ENCODE data around the gene TEX19.
"Not testable (repeated sequence)": the region's sequence is repeated elsewhere in the genome, so short reads cannot be mapped to it uniquely, and the experiment has no call there.

TEX19 gene

DNA sequence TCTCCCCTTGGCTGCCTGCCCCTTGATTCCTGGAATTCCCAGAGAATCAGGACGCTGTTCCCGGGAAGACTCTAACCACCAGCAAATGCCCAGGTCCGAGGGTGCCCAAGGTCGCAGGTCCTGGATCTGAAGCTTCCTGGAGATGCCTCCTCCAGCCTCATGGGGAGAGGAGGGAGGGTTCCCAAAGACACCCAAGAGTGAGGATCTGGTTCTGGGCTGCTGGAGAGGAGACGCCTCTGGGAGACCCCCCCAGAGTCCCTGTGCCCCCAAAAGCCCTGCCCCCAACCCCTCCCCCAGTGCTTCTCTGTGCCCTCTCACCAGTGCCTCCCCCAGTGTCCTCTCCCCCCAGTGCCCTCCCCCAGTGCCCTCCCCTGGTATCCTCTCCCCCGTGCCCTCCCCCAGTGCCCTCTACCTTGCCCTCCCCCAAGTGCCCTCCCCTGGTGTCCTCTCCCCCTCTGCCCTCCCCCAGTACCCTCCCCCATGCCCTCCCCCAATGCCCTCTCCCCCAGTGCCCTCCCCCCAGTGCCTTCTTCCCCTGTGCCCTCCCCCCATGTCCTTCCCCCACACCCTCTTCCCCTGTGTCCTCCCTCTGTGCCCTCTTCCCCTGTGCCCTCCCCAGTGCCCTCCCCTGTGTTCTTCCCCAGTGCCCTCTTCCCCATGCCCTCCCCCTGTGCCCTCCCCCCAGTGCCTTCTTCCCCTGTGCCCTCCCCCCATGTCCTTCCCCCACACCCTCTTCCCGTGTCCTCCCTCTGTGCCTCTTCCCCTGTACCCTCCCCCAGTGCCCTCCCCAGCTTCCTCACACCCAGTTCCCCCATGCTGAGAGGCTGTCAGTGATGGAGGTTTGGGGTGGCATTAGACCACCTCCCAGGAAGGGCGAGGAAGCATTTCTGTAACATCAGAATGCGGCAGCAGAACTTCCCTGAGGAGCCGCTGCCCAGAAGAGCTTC is 19.1 kb upstream of the TEX19 start:
- DNase-seq: no peak

DNA sequence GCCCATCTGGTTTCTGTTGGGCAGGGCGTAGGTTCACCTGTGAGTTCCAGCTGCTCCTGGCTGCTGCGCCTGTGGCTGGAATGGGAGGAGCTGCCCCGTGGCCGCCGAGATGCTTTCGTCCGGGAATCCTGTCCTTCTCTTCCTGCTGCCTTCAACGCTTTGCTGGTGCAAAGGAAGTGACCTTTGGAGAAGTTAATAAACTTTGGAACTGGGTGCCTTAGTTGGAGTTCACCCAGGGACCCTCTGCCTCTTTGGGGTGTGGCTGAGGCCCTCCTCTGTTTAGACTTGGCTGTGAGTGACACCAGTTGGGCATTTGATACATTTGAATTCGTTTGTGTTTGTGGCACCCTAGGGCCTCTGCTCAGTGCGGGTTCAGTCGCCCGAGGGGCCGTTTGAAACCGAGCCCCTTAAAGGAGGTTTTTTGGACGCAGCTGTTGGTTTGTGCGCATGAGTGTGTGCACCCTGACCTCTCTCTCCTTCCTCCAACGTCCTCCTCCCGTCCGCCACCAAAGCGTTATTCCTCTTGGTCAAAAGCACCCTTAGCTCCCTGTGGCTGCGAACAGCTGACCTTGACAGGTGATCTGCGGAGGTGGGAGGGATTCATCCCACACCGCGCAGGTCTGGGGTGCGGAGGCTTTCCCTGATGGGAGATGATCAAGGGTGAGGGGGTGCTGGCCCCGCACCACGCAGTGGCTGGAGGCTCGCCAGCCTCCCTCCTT is 16.5 kb upstream of the TEX19 start:
- no peak for DNase-seq

DNA sequence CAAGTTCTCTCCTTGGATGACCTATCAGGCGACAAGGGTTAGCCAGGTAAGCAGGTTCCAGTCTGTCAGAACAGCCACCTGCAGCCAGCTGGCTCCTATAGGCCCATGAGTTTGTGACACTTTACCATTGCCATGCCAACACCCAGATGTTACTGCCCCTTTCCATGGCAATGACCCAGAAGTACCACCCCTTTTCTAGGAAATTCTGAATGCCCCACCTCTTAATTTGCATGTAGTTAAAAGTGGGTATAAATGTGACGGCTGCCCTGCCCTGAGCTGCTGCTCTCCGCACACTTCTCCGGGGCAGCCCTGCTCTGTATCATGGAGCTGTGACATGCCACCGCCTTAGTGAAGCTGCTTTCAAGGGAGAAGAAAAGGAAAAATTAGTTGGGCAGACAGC is 15.5 kb upstream of the TEX19 start:
- DNase-seq: no peak

DNA sequence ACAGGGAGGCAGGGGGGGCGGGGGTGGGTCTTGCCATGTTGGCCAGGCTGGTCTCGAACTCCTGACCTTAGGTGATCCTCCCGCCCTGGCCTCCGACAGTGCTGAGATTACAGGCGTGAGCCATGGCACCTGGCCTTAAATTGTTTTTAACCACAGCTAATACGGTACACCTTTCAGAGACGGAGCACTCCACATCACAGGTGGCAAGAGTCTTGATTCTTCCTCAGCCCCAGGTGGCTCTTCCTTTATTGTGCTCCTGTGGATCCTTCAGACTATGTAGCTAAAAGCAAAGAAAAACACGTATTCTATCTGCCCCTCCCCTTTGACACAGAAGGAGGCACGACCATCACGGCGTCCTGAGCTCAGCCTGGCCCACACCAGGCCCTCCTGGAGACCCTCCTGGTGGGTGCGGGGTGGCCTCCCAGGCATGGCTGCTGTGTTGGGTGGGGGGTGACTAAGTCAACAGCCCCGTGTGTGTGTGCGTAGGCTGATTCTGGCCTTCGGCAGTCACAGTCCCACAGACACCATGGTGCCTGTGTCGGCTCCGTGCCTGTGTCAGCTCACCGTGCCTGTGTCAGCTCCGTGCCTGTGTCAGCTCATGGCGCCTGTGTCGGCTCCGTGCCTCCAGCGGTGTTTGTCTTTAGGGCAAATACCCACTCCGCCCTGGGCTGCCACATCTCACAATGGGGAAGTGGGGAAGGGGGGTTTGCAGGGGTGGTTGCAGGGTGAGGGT is 14.7 kb upstream of the TEX19 start:
- no peak for DNase-seq

DNA sequence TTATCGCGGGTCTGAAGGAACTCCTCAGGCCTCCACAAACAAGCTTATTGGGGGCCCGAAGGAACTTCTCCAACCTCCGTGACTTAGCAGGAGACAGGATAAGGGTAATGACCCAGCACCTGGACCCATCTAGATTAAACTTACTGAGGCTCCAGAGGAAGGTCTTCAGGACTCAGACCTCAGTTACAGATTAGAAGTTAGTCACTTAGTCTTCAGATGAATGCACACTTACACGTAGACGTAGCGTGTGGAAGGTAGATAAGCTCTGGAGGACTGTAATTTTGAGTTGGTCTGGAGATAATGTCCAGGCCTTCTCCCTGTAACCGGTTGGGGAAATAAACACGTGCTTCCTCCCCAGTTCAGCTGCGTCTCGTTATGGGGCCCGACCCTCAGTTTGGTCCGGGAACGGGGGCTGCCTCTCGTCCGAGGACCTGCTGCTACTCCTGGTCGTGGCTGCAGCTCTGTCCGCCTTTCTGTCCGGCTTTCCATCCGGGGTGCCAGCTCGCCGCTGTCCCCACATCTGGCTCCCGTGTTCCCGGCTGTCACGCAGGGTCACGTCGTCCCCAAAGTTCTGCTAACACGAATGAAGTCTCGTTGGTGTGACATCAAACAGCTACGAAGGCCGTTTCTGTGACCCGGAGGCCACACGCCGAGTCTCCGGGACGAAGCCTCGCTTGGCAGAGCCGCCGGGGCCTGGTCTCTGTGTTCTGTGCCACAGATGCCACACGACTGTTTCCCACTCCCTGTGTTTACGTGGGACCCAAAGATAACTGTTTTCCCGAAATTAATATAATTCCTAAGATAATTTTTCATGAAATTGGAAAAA is 13.7 kb upstream of the TEX19 start:
- no peak for DNase-seq

DNA sequence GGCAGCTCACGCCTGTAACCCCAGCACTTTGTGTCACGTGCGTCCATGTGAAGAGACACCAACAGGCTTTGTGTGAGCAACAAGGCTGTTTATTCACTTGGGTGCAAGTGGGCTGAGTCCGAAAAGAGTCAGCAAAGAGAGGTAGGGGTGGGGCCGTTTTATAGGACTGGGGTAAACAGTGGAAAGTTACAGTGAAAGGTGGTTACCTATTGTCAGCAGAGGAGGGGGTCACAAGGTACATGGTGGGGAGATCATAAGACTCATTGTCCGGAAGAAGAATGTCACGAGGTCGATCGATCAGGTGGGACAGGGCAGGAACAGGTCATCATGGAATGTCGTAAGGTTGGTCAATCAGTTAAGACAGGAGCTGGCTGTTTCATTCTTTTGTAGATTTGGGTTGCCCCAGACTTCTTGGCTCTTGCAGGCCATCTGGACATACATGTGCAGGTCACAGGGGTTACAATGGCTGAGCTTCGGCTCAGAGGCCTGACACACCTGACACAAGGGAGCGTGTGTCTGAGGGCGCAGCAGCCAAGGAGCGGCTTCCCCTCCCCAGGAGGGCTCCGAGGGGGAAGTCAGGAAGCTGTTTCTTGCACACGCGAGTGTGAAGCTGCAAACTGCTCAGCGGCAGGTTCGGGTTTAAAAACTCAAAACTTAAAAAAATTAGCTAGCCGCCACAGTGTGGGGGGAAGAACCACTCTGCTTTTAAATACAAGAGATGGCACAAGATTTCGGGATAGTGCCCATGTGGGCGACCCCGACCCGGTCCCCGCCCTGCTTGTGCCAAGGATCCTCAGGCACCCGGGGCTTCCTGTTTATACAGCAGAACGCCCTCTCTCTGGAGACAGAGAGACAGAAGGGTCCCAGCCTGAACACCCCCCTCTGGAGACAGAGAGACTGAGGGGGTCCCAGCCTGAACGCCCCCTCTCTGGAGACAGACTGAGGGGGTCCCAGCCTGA is 12.4 kb upstream of the TEX19 start:
- no peak for DNase-seq

DNA sequence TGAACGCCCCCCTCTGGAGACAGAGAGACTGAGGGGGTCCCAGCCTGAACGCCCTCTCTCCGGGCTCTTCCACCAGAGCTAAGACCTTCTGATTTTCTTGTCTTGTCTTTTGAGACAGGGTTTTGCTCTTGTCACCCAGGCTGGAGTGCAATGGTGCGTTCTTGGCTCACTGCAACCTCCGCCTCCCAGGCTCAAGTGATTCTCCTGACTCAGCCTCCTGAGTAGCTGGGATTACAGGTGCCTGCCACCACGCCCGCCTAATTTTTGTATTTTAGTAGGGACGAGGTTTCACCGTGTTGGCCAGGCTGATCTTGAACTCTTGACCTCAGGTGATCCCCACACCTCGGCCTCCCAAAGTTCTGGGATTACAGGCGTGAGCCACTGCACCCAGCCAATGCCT is 11.1 kb upstream of the TEX19 start:
- DNase-seq: not testable (repeated sequence)

DNA sequence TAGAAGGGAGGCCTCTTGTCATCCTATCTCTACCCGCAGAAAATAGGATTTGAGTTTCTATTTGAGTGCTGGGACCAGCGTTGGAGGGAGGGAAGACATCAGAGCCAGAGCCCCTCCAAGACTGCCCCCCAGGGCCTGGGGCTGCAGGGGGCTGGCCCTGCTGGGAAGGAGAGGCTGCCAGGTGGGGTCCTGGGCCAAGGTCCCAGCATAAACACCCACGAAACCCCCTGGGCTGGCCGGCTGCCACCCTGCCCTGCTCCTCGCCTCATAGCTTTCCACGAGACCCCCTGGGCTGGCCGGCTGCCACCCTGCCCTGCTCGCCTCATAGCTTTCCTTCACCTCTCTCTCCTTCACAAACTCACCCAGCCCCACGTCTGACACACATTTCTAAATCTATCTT is 10.6 kb upstream of the TEX19 start:
- DNase-seq: no peak

DNA sequence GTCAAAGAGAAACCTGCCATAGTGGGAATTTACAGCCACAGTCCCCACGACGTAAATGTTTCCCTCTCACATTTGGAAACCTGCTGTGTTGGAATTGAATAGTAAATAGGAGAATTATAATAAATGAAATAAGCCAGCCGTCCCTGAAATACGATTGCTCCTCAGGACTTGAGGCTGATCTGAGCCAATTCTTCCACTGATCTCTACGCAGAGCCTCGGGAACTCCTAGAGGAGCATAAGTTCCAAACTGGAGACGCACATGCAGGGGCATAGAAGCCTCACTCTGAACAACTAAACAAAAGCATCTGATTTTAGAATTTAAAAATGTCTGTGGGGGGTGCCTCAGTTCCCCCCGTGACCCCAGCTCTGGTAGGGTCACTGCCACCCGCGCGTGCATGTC is 10.2 kb upstream of the TEX19 start:
- no peak for DNase-seq

DNA sequence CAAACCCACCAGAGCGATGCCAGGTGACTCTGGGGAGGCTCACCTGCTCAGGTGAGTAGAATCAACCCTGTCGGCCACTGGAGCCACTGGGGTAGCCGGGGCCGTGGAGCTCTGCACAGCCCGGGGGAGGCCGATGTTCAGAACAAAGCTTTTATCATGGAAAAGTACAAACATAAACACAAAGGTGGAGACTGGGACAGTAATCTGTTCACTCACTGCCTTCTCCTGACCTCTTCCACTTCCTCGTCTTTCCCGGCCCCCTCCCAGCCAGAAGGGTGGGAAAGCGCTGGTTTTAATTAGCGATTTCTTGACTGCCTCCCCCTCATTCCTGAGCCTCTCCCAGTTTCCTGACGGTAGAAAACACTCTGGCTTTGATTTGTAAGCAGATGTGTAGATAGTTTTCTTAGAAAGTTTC is 9.8 kb upstream of the TEX19 start:
- no peak for DNase-seq

DNA sequence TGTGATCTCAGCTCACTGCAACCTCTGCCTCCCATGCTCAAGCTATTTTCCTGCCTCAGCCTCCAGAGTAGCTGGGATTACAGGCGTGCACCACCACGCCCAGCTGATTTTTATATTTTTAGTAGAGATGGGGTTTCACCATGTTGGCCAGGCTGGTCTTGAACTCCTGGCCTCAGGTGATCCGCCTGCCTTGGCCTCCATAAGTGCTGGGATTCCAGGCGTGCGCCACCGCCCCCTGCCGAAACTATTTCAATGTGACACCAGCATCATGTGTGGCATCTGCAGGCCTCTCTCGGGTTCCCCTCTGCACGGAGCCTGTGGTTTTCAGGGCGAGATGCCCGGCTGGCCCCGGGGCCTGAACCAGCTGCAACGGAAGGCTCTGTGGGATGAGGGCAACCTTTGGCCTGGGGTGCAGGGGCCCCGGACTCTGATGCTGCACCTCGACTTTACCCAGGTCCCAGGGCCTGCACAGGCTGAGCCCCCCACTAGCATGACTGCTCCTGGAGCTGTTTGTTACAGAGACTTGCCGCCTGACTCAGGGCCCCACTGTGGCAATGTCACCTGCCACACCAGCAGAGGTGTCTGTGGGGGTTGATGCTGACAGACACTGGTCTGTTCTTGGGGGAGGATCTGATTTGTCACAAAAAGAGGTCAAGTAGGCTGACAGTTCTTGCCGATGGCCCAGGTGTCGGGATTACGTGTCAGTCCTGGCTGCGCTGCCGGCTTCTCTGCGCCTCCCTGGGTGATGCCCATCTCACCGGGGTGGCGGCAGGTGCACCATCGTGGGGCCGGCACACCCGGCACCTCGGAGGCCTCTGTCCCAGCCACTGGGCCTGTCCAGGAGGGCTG is 8.6 kb upstream of the TEX19 start:
- DNase-seq: no peak

DNA sequence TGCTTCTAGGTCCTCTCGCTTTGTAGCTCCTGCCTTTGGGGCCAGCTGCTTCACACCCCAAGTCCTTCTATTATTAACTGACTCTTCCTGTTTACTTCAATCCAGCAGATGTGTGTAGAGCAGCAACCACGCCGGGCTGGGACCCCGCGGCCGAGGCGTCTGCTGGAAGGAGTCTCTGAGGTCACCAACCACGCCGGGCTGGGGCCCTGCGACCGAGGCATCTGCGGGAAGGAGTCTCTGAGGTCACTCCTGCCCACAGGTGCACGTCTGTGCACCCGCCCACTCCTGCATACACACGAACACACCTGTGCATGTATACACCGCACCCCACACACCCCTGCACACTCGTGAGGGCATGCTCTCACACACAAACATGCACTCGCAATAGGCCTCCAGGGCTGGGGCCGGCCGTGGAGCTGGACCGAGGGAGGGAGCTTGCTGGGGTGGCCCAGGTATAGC is 7.8 kb upstream of the TEX19 start:
- DNase-seq: no peak

DNA sequence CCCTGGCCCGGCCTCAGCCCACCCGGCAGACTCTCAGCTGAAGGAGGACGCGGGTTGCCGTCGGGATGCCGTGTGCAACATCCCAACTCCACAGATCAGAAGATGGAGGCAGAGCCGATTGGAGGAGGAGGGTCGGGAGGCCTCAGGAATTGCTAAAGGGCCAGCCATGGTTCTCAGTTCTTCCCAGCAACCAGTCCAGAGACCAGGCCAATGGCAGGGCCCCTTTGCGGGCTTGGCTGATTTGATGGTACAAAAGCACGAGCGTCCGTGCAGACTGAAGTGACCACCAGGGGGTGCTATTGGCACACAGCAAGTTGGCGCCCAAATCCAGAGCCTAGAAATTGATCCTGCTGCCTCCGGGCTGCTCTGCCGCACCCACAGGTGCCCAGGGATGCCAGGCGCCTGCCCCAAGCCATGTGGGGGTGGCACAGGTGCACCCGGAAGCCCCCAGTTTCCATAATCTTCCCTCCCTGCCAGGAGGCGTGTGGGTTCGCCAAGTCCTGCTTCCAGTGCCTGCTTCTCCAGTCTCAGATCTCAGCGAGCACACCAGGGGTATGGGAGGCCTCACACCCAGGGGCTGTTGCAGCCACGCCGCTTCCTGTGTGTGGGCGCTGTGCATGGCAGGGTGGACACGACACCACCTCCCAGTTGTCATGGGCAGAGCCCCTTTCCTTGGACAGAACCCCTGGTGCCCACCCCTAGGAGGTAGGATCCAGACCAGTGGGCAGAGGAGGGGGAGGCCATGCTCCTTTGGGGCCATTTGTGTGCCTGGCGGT is 7.1 kb upstream of the TEX19 start:
- peak; percentile 77 to 83 for DNase-seq

DNA sequence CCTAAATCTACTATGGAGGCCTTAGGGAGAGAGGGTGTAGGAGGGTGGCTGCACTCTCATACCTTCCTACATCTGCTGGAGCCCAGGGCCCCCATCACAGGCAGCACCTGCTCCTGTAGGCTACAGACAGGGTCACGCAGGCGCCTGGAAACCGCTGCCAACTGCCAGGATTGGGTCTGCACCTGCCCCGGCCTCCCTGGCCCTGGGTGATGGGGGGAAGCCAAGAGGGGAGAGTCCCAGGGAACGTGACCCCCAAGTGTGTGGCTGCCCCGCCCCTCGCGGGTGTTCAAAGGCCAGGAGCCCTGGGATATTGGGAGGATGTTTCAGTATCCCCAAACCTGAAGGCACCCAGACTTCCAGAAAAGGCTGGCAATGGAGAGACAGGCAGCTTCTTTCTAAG is 5.6 kb upstream of the TEX19 start:
- DNase-seq: no peak

DNA sequence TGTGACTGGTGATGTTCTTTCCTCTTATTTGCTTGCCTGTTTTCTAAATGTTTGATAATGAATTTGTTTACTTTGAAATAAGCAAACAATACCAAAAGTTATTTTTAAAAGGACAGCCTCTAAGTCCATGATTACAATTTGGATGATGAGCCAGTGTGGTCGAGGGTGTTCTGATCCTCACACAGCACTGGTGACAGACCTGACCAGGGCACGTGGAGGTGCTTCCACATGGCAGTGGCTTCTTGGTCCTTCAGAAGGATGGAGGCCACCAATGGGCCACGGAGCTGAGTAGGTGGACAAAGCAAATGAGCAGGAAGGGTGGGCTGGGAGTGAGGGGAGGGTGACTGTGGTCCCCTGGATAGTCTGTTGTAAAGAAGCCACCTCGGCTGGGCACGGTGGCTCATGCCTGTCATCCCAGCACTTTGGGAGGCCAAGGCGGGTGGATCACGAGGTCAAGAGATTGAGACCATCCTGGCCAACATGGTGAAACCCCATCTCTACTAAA is 4.2 kb upstream of the TEX19 start:
- DNase-seq: no peak

DNA sequence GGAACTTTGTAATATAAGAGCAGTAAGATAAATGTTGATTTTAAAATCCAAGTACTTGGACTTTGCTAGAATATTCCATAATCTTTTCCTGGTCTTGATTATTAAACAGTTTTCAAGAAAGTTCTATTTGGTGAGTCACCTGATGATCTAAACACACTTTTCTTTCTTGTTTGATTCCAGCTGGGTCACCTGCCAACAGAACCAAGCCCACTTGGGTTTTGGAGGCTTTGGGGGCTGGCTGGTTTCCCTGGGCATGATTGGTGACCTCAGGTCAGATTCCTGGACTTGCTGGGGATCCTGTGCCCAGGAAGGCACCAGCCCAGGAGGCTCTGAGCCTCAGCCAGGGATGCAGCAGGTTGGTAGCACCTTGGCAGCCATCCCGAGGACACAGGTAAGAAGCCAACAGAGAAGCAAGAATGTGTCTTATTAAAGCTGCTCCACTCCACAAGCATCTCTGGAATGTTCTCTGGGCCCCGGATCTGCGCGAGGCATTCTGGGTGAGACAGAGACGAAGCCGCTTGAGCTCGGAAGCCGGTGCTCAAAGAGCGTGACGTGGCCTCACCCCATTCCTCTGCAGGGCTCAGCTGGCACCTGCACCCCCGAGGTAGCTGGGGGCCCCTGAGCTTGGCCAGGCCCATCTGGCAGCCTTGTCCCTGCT is 3.1 kb upstream of the TEX19 start:
- no peak for DNase-seq

DNA sequence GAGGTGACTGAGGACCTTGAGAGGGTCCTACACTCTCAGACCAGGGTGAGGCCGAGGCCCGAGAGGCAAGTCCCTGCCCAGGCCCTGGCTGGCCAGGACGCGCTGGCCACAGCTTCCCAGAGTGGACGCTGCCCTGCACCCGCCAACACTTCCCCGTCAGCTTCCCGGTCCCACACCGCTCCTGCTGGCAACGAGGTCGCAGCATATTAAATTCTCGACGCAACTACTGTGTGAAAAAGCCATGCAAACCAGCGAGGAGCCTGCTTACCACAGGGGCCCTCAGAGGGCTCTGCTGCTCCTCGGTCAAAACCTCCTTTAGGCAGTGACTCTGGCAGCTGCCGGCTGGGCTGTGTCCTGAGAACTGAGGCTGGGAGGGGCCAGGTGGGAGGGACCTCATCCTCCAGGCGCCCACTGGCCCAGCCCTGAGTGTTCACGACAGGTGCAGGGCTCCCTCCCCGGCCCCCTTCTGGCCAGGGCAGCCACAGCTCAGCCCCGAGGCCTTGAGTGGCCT is 2.1 kb upstream of the TEX19 start:
- peak in 1 of 2 experiments; percentile 20 for DNase-seq

DNA sequence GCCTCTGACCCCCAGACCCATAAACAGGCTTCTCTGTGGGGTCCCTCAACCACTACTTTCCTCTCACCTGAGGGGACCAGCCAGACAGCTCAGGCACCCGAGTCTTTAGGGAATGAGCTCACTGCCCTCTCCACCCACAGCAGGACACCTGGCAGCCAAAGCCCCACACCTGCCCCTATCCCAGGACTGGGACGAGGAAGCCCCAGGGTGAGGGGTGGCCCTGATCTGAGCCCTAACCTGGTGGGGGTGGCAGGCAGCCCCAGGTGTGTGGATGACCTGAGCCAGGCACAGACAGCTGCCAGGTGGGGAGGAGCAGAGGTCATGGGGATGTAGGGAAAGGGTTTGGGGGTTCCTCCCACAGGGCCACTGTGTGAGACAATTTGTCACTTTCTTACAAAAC is 1.7 kb upstream of the TEX19 start:
- DNase-seq: no peak
